CD4-positive, alpha-beta T cell treated with Interleukin-15 for 4 hours (primary cell): ENCODE results near the gene LRRC8E.

Experiments
- DNase-seq: peaks from one replicate; pipeline ENCODE4 v3.0.0-alpha.2; 2020; ENCODE audit warnings: low spot score

LRRC8E gene

DNA sequence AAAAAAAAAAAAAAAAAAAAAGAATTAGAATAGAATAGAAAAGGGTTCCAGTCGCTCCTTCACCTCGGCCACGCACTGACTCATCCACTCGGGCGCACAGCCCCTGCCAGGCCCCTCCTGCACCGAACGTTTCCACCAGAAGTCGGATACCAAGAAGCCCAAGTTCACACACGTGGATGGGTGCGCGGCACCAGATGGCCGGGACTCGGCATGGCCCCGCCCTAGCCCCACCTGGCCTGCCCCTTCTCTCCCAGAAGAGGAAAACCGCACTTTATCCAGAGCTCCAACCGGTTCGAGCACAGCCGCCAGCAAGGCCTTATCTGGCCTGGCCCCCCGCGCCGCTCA is 20.0 kb upstream of the LRRC8E start:
- peak; percentile 48 for DNase-seq

DNA sequence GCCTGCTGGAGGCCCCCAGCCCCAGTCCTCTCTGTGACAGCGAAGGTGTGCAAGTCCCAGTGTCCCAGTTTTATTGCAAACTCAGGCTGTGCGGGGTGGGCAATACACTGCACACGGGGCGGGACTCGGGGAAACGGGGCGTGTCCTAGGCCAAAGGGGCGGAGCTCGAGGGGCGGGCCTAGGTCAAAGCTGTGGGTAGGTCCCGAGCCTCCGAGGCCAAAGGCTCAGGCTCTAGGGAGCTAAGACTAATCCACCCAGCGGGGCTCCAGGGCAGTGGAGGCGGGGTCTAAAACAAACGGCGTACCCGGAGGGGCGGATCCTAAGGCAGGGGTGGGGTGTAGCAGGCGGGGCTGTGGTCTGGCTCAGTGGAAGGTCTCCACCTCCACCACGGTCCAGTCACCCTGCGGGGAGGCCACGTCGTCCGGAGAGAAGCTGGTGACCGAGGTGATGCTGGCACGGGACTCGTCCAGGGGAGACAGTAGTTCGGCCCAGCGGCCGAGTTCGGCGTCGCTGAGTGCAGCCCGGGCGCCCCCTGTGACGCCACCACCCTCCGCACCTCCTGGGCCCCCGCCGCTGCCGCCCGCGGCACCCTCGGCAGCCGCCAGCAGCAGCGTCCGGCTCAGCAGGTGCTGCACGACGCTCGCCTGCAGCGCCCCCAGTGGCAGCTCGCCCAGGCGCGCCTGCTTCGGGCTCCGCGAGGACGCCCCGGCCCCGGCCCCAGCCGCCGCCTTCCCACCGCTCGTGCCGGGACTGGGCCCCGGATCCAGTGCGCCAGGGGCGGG is 19.4 kb upstream of the LRRC8E start:
- peak; percentile 81 for DNase-seq

DNA sequence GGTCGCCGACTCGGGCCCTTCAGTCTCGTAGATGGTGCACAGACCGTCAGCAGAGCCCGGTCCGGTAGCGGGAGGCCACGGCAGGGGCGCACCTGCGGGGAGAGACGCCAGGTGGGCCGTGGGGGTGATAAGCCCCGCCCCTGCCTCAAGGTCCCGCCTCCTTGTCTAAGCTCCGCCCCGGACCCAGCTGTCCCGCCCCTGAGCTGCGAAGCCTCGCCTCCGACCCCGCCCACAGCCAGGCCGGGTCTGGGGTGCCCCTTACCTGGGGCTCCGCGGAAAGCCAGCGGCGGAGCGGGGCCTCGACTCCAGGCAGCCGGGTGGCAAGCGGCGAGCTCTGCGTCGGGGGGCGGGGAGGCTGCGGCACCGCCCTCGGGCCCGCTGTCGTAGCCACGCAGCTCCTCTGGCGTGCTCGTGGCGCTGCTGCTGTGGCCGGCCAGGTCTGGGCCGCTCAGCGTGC is 18.8 kb upstream of the LRRC8E start:
- DNase-seq, result peak; percentile 75

DNA sequence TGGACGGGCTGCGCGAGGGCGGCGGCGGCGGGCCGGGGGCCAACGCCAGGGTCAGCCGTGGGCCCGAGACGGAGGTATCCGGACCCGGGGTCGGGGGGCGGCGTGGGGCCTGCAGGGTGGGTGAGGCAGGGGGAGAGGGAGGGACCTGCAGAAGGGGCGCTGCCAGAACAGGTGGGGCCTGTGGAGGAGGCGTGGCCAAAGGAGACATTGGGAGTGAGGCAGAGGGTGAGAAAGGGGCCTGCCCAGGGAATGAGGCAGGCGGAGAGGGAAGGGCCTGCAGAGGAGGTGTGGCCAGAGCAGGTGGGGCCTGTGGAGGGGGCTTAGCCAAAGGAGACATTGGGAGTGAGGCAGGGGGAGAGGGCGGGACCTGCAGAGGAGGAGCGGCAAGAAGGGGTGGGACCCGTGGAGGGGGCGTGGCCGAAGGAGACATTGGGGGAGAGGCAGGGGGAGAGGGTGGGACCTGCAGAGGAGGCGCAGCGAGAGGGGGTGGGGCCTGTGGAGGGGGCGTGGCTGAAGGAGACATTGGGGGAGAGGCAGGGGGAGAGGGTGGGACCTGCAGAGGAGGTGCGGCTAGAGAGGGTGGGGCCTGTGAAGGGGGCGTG is 18.3 kb upstream of the LRRC8E start:
- peak; percentile 36 for DNase-seq

DNA sequence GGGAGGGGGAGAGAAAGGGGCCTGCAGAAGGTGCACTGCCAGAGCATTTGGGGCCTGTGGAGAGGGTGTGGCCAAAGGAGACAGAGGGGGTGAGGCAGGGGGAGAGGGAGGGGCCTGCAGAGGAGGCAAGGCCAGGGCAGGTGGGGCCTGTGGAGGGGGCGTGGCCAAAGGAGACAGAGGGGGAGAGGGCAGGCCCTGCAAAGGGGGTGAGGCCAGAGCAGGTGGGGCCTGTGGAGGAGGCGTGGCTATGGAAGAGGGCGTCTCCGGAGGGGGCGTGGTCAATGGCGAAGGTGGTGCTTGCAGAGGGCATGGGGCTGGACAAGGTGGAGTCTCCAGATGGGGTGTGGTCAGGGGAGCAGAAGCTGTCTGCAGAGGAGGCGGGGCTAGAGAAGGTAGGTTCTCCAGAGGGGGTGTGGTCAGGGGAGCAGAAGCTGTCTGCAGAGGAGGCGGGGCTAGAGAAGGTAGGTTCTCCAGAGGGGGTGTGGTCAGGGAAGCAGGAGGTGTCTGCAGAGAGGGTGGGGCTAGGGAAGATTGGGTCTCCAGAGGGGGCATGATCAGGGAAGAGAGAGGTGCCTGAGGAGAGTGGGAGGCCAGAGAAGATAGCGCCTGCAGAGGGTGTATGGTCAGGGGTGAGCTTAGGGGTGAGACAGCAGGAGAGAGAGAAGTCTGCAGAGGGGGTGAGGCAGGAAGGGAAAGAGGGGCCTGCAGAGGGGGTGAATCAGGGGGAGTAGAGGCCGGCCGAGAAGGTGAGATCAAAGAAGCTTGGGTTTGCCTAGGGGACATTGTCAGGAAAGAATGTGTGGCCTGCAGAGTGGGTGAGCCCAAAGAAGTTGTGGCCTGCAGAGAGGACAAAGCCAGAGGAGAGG is 17.5 kb upstream of the LRRC8E start:
- DNase-seq, result peak; percentile 5

DNA sequence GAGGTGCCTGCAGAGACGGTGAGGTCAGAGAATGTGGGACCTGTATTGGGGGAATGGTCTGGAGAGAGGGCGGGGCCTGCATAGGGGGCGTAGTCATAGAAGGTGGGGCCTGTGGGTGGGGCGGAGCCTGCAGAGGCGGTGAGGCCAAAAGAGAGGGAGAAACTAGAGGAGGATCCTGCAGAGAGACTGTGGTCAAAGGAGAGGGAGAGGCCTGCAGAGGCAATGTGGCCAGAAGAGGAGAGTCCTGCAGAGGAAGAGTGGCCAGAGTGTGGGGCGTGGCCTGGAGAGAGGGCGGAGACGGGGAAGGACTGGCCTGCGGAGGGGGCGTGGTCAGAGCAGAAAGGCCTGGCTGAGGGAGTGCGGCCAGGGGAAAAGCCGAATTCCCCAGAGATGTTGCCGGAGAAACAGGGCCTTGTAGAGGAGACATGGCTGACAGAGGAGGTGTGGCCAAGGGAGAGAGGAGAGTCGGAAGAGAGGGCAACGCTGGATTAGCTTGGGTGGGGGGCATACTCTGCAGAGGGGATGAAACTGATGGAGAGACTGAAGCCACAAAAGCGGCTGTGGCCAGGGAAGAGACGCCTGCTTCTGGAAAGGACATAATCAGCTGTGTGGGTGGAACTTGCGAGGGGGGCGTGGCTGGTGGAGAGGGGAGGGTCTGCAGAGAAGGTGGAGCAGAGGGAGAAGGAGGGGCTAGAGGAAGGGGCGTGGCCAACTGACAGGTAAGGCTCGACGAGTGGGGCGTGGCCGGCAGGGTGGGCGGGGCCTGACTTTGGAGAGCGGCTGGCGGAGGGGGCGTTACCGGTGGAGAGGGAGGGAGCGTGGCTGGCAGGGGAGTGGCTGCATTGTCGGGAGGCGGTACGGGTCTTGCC is 16.6 kb upstream of the LRRC8E start:
- DNase-seq, result peak; percentile 64

DNA sequence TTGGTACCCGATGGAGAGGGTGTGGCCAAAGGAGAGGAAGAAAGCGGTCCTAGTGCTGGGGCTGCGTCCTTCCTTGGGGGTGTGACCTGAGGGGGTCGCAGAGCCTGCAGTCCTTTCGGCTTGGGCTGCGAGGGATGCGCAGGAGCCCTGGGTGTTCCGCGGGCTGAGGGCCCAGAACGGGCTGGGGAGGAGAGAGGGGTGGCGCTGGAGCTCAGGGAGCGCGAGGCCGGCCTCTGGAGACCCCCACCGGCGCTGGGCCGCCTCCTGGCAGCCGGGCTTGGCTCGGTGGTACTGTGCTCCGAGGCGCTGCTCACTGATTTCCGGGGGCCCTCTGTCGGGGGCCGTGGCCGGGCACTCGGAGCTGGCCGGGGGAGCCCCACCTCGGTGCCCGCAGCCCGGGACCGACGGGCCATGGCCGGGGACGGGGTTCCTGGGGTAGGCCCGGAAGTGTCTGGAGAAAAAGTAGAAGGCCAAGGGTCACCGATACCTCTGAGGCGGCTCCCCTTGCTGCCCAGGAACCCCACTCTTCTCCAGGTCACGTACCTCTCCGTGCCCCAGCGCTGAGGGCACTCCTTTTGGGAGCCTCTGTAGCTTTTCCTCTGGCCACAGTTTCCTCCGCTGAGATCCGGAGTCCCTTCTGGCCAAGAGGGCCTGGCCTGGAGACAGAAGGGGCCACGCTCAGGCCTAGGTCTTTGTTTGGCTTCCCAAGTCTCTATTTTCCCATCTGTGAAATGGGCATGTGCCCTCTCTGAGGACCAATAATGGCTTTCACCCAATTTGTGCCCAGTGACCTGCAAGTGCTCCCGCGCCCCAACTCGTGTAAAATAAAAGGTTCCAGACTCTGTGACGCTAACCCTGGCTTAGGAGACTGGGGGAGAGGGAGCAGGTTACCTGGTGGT is 15.8 kb upstream of the LRRC8E start:
- no peak for DNase-seq

DNA sequence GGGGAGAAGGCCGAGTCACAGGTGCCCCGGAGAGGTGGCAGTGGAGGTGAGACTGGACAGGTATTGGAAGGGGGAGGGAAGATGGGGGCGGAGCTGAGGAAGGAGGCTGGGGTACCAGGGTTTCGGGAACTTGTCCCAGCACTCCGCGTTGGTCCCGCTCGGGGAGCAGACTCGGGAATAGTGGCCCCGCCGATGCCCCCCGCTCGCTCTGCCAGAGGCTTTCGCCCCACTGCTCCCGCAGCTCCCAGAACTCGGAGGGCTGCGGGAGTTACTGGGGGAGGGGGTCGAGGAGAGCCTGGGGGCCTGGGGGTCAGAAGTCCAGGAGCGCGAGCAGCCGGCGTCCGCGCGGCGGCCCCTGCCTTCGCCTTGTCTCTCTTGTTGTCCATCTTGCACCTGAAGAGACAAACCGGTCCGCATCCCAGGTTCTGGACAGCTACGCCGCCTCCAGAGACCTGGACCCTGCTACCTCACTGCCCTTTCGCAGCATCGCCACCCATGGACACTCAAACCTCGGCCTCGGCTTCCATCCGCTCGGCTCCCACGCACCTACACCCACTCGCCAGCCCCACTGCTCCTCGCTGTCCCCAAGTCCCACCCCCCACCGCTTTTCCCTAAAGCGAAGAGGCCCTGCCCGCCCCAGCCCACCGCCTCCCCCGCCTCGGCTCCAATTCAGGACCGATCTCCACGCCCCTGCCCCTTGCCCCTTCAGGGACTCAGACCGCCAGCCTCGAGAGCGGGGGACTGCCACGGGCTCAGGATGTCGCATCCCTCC is 14.8 kb upstream of the LRRC8E start:
- no peak for DNase-seq

DNA sequence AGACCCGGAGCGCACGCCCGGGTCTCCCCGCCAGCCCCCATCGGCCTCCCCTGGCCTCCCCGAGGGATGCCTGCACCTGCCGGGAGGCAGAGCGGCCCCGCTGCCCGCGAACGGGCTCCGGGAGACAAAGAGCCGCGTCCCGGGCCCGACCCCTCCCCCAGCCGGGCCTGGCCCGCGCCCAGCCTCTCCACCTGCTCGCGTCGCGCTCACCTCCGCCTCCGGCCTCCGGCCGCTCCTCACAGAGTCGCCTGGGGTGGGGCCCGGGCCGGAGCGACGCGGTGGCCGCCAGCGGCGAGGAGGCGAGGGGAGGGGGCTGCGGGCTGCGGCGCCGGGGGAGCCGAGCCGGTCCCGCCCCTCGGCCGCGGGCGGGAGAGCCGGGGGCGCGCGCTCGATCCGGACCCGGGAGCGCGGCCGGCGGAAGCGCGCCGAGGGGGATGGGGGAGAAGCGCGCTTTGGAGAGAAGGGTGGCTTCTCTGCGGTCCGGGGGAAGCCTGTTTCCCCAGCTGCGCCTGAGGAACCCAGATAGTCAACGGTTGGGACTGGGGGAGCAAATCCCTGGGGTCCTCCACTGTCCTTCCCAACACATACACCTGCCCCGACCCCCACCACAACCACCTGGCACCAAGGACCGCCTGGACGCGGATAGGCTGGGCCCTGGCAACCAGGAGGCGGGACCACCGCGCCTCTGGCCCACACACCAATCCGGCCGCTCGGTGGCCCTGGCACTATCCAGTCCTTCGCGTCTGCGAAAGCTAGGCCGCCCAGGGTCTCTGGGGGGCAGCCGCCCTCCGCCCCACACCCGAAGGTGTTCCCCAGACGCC is 14.0 kb upstream of the LRRC8E start, which contains the start of gene PRR36:
PRR36 (minus strand) TSS at position 315 of the 821 bp plus-strand sequence. CDS start 701 bp downstream, outside the sequence.
- DNase-seq, result no peak

DNA sequence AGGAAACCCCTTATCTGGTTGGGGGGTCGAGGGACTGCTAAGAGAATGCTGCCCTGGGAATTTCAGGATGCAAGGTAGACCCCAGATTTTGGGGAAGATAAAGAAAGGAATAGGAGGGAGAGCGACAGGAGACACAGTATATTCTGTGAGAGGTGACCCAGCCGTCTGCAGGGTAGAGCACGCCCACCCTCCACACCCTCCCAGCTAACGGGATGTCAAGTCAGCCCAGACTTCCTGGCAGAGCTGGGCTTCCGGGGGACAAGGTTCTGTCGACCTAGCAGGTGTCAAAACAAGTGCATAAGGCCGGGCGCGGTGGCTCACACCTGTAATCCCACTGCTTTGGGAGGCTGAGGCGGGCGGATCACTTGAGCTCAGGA is 13.4 kb upstream of the LRRC8E start:
- DNase-seq, result no peak

DNA sequence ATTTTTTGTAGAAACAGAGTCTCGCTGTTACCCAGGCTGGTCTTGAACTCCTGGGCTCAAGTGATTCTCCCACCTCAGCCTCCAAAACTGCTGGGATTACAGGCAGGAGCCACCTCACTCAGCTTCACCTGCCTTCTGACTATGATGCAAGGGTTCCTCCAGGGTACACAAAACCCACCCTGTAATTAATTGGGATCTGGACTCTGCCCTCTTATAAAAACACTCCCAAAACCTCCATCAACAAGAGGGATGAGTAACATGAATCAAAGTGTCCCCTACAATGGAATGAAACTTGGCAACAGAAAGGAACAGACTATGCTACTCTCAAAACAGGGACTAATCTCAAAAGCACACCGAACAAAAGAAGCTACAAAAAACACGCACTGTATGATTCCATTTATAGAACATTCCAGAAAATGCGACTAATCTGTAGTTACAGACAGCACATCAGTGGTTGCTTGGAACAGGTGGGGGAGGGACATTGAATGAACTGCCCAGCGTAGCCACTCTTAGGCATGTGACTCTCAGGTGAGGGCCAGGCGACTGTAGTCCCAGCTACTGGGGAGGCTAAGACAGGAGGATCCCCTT is 11.0 kb upstream of the LRRC8E start:
- DNase-seq, result no peak

DNA sequence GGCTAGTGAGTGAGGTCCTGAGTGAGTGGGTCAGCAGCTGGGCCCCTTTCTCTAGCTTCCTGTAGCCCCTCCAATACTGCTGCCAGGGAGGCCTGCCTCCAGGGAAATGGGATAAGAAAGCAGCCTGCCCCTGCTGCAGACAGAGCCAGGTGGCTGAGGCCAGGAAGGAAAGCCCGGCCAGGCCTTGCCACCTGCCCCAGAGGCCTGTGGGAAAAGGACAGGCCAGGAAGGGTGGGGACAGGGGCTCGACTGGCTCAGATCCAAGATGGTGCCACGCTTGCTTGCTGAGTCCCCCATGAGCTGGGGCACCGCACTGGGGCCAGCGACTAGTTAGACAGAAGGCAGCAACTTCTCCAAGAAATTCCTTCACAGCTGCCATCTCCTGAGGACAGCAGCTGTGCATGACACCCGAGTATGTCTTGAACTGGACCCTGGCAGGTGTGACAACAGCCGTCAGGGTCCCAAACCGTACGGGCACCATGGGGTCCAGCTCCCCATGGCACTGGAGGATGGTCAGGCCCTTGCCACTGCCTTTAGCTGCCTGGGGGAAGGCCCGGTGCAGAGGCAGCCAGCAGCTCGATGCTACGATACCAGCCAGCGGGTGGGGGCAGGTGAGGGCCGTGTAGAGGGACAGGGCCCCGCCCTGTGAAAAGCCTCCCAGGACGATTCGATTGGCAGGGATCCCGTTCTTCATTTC is 9.1 kb upstream of the LRRC8E start:
- DNase-seq, result no peak

DNA sequence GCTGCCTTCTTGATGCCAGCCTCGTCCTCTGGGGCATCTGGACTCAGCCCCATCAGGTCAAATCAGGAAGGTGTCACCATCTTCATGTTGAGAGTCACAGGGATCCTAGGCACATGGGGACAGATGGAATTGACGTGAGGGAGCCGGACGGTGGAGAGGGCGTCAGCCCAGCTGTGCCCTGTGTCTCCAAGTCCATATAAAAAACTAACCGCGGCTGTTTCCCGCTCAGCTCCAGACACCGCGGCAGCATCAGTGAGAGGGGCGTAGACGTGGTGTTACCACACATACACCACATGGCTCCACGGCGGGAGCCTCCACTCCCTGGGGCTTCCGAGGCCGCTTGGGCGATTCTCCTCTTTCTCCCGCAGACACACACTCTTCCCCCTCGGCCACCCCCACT is 8.5 kb upstream of the LRRC8E start:
- no peak for DNase-seq

DNA sequence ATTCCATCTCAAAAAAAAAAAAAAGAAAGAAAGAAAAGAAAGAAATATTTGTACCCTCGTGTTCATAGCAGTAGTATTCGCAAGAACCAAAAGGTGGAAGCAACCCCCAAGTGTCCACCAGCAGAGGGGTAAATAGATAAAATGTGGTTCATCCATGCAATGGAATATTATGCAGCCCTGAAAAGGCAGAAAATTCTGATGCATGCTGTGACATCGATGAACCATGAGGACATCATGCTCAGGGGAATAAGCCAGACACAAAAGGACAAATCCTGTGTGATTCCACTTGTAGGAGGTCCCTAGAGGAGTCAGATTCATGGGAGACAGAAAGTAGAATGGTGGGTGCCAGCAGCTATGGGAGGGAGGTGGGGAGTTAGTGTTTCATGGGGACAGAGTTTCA is 6.4 kb upstream of the LRRC8E start:
- no peak for DNase-seq

DNA sequence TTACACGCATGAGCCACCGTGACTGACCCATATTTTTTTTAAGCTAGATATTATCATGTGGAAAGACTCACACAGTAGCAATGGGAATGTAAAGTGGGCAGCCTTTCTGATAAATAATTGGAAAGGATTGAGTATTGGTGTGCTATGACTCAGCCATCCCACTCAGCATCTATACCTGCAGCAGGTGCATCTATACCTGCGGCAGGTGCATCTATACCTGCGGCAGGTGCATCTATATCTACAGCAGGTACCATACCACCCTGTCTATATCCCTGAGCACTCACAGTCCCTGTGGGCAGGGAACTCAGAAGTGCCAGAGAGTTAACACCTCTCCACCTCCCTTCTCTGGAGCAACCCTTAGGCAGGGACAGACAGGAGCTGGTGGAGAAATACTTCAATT is 5.2 kb upstream of the LRRC8E start:
- DNase-seq, result no peak

DNA sequence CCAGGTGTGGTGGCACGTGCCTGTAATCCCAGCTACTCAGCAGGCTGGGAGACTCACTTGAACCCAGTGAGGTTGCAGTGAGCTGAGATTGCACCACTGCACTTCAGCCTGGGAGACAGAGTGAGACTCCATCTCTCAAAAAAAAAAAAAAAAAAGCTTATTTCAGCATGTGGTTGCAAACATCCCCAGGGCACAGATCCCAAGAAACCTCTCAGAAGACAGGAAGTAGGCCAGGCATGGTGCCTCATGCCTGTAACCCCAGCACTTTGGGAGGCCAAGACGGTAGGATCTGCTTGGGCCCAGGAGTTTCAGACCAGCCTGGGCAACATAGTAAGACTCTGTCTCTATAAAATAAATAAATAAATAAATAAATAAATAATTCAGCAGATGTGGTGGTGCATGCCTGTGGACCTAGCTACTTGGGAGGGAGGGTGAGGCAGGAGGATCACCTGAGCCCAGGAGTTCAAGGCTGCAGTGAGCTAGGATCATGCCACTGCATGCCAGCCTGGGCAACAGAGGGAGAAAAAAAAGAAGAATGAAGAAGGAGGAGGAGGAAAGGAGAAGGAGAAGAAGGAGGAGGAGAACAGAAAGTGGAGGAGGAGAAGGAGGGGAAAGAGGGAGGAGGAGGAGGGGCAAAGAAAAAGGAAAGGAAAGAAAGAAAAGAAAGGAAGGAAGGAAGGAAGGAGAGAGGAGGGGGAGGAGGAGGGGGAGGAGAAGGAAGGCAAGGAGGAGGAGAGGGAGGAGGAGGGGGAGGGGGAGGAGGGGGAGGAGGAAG is 4.3 kb upstream of the LRRC8E start:
- no peak for DNase-seq

DNA sequence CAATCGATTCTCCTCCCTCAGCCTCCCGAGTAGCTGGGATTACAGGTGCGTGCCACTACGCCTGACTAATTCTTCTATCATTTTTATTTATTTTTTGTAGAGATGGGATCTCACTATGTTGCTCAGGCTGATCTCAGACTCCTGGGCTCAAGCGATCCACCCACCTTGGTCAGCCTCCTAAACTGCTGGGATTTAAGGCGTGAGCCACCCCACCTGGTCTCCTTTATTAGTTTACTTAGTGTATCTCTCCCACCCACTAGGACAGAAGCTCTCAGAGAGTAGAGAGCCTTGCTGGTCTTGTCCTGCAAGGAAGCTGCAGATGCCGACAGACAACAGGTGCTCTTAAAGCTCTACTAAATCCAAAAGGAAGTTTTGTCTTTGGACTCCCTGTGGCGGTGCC is 2.5 kb upstream of the LRRC8E start:
- DNase-seq, result no peak
